ENCODE data around the gene SGMS1. TPM values are rescaled to one million over a fixed set of nuclear protein-coding genes. Genes with fewer than 3 reads are reported as not detected.
A peak's percentile ranks its signal among the peaks of the same experiment; 100 is the strongest.

SGMS1 gene
- total RNA-seq, 4 donors from 2014 or later, result 80.8 to 98.9 (median 90.7) TPM

DNA sequence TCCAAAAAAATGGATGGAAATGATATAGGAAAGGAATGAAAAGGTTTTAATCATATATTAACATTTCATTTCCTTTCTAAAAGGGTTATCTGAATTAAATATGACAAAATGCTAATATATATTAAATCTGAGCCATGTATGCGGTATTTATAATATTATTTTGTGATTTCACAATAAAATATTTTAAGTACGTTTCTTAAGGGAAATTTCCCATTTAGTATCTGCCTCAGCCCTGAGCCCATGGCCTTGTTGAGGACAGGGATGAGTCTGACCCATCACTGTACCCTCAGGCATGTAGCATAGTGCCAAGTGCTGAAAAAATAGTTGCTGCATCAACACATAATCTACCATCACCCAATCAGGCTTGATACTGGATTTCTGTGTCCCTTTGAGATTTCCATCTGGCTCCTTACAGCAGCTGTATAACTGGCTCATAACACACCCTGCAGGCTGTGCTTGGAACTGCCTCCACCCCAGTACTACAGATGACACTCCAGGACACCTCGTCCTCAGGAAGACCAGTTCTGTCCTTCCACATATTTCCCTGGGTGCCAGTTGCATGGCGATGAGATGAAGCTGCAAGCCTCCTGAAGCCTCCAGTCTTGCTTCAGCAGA lies 313.1 kb downstream of the SGMS1 start:
- TF ChIP-seq, protein P1, sequence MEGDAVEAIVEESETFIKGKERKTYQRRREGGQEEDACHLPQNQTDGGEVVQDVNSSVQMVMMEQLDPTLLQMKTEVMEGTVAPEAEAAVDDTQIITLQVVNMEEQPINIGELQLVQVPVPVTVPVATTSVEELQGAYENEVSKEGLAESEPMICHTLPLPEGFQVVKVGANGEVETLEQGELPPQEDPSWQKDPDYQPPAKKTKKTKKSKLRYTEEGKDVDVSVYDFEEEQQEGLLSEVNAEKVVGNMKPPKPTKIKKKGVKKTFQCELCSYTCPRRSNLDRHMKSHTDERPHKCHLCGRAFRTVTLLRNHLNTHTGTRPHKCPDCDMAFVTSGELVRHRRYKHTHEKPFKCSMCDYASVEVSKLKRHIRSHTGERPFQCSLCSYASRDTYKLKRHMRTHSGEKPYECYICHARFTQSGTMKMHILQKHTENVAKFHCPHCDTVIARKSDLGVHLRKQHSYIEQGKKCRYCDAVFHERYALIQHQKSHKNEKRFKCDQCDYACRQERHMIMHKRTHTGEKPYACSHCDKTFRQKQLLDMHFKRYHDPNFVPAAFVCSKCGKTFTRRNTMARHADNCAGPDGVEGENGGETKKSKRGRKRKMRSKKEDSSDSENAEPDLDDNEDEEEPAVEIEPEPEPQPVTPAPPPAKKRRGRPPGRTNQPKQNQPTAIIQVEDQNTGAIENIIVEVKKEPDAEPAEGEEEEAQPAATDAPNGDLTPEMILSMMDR (IDR thresholded peaks at IDR 0.05), result peak in 1 of 6 experiments; percentile 19
- no peak for TF ChIP-seq POLR2A (IDR thresholded peaks at IDR 0.05)
- intact Hi-C loops (cut with DNase I), result no loop called here
- Histone ChIP-seq H3K27ac (no peak overlapping the region), H3K27me3 (no peaks in the 10 kb centered on the region), H3K4me1 (no peaks in the 10 kb centered on the region), H3K4me3 (replicated peaks in 1 of 3) (no peak overlapping the region), H3K36me3 (peaks cover 7 to 10% of the 10 kb centered on the region in 2 donors), H3K9me3 (no peaks in the 10 kb centered on the region)
- DNase-seq, result no peak
- 85 to 98% methylated on average over 4 of the region's 4 CpGs for WGBS, 2 donors

DNA sequence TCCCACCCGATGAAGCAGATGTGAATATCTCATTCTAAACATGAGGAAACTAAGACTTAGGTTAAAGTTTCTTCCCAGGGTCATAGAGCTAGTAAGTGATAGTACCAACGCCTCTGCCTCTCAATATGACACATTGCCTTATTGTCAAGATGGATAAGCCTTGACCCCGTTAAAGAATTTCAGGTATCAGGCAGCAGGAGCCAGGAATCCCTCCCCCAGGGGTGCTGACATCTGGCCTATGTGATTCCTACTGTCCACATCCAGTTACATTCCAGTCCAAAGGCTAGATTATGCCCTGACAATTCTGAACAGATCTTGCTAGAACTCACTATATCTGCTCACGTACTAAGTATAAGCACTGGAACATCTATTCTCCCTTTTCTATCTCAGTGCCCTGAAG lies 314.4 kb downstream of the SGMS1 start:
- intact Hi-C loops (cut with DNase I), result no loop called here
- no peak for DNase-seq
- H3K4me1 ChIP-seq, result no peaks in the 10 kb centered on the region
- no peaks in the 10 kb centered on the region for H3K9me3 ChIP-seq
- H3K36me3 ChIP-seq, result peaks cover 7 to 10% of the 10 kb centered on the region in 2 donors
- no peak overlapping the region for H3K4me3 ChIP-seq (replicated peaks in 1 of 3)
- no peaks in the 10 kb centered on the region for H3K27me3 ChIP-seq
- no peak overlapping the region for H3K27ac ChIP-seq
- TF ChIP-seq, protein P1 (IDR thresholded peaks at IDR 0.05), result no peak
- TF ChIP-seq POLR2A (IDR thresholded peaks at IDR 0.05), result no peak
- WGBS, 2 donors, result 87 to 95% methylated on average over 4 of the region's 4 CpGs

DNA sequence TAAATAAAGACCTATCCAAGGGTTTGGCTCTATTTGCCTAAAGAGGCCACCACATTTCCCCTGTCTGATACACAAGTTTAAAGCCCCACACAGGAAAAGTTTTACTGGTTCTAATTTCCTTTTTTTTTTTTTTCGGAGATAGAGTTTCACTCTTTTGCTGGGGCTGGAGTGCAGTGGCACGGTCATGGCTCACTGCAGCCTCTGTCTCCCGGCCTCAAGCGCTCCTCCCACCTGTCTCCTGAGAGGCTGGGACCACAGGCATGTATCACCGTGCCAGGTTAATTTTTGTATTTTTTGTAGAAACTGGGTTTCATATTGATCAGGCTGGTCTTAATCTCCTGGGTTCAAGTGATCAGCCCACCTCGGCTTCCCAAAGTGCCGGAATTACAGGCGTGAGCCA lies 319.1 kb downstream of the SGMS1 start:
- no peak for DNase-seq
- no peak overlapping the region for H3K4me3 ChIP-seq (replicated peaks in 1 of 3)
- no peaks in the 10 kb centered on the region for H3K27me3 ChIP-seq
- H3K9me3 ChIP-seq, result no peaks in the 10 kb centered on the region
- H3K36me3 ChIP-seq, result peaks cover 2% of the 10 kb centered on the region in 2 donors
- H3K27ac ChIP-seq, result no peak overlapping the region
- 93 to 95% methylated on average over 8 of the region's 8 CpGs for WGBS, 2 donors
- H3K4me1 ChIP-seq, result no peaks in the 10 kb centered on the region
- intact Hi-C loops (cut with DNase I), result no loop called here
- no peak for TF ChIP-seq POLR2A (IDR thresholded peaks at IDR 0.05)
- TF ChIP-seq, protein P1 (IDR thresholded peaks at IDR 0.05), result no peak

DNA sequence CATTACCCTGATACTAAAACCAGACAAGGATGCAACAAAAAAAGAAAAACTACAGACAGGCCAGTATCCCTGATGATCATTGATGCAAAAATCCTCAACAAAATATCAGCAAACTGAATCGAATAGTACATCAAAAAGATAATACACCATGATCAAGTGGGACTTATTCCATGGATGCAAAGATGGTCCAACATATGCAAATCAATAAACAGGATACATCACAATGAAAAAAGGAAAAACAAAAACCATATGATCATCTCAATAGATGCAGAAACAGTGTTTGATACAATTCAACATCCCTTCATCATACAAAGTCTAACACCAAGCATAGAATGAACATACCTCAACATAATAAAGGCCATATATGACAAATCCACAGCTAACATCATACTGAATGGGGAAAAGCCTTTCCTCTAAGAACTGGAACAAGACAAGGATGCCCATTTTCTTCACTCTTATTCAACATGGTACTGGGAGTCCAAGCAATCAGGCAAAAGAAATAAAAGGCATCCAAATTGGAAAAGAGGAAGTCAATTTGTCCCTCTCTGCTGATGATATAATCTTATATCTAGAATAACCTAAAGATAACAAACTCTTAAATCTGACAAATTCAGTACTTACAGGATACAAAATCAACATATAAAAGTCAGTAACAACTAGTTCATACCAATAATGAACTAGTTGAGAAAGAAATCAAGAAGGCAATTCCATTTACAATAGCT lies 323.6 kb downstream of the SGMS1 start:
- Histone ChIP-seq H3K4me1 (no peaks in the 10 kb centered on the region), H3K27me3 (no peaks in the 10 kb centered on the region), H3K27ac (no peak overlapping the region), H3K36me3 (no peaks in the 10 kb centered on the region), H3K4me3 (replicated peaks in 1 of 3) (no peak overlapping the region), H3K9me3 (no peaks in the 10 kb centered on the region)
- intact Hi-C loops (cut with DNase I), result no loop called here
- 93 to 95% methylated on average over 1 of the region's 1 CpG for WGBS, 2 donors
- no peak for TF ChIP-seq POLR2A (IDR thresholded peaks at IDR 0.05)
- TF ChIP-seq, protein P1 (IDR thresholded peaks at IDR 0.05), result no peak
- no peak for DNase-seq

DNA sequence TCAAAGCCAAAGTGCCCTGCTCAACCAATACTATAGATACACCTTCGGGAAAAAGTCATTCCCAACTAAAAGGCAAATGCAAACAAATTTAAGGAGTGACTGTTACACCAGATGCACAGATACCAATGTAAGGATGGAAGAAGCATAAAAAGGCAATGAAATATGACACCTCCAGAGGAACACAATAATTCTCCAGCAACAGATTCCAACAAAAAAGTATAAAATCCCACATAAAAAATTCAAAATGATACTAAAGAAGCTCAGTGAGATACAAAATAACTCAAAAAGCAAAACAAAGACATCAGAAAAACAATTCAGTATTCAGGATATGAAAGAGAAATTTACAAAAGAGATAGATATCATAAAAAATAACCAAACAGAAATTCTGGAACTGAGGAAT lies 328.4 kb downstream of the SGMS1 start:
- TF ChIP-seq, protein P1 (IDR thresholded peaks at IDR 0.05), result no peak
- no peak for TF ChIP-seq POLR2A (IDR thresholded peaks at IDR 0.05)
- 89 to 96% methylated on average over 1 of the region's 1 CpG for WGBS, 2 donors
- Histone ChIP-seq H3K4me1 (no peaks in the 10 kb centered on the region), H3K27ac (no peak overlapping the region), H3K4me3 (replicated peaks in 1 of 3) (no peak overlapping the region), H3K9me3 (no peaks in the 10 kb centered on the region), H3K27me3 (no peaks in the 10 kb centered on the region), H3K36me3 (no peaks in the 10 kb centered on the region)
- no peak for DNase-seq
- intact Hi-C loops (cut with DNase I), result no loop called here
